Body of pancreas (tissue), 4 donors: Measurements from ENCODE around the gene LIPM. TPM values are rescaled to one million over a fixed set of nuclear protein-coding genes. Genes with fewer than 3 reads are reported as not detected.

Source experiments
- ATAC-seq: fragments of 150-250 bp; one replicate; pipeline ENCODE4 v1.9.1; 2016
- DNase-seq, 4 donors: peaks; one replicate each; pipeline ENCODE4 v3.0.0-alpha.2; 2019
- H3K27ac ChIP-seq, 4 donors: fragments of 200-600 bp; sonication (generic); 1 replicate in 3 of 4; 2 replicates in 1 of 4; pipeline versions ENCODE4 v1.5.1 to v1.6.1; 2016 to 2019; ENCODE audit warnings: mild to moderate bottlenecking in 1 of 4, mixed read lengths in 1 of 4, moderate library complexity in 1 of 4
- H3K27me3 ChIP-seq, 2 donors: fragments of 200-600 bp; sonication (generic); one replicate each; pipeline ENCODE4 v1.6.0; 2016; ENCODE audit warnings: mild to moderate bottlenecking in 1 of 2
- H3K36me3 ChIP-seq, 2 donors: fragments of 200-600 bp; sonication (generic); replicated peaks in 1 of 2; 2 replicates each; pipeline ENCODE4 v1.5.1; 2016; ENCODE audit warnings: low read depth in 2 of 2; ENCODE audit not compliant: insufficient read depth in 1 of 2
- H3K4me1 ChIP-seq: fragments of 200-600 bp; sonication (generic); one replicate; pipeline ENCODE4 v1.6.0; 2016
- H3K4me3 ChIP-seq, 2 donors: fragments of 200-600 bp; sonication (generic); 1 replicate in 1 of 2; 2 replicates in 1 of 2; pipeline ENCODE4 v1.5.1; 2016 to 2019
- H3K9me3 ChIP-seq, 3 donors: fragments of 200-600 bp; sonication (generic); 1 replicate in 2 of 3; 2 replicates in 1 of 3; pipeline ENCODE4 v1.5.1; 2016
- POLR2A ChIP-seq, 3 donors: fragments of 450-650 bp; IDR thresholded peaks; one replicate each; pipeline ENCODE4 v1.6.1; 2016; ENCODE audit warnings: antibody characterized with exemption in 3 of 3, mild to moderate bottlenecking in 2 of 3
- WGBS, 2 donors: methylation state at CpG; one replicate each; pipeline ENCODE4 v1.1.5; 2017; 5-methylcytosine and 5-hydroxymethylcytosine counted together
- intact Hi-C: fragments of 100-400 bp; cut with DNase I; formaldehyde crosslinking; loops from one replicate; pipeline ENCODE4 v1.15.1; 2023
- total RNA-seq, 2 donors: library from RNA; depleted of rRNA; stranded (reverse); fragments of >200 nt; gene quantifications; one replicate each; pipeline ENCODE4 v1.1.0, GENCODE V29; 2016
- TF ChIP-seq, protein P1 (sequence below), 7 experiments: fragments of 450-650 bp in 4 of 7; fragments of 200-600 bp in 3 of 7; sonication (generic) in 3 of 7; IDR thresholded peaks; one replicate each; pipeline ENCODE4 v1.5.1; 2016 to 2019; ENCODE audit warnings: antibody characterized with exemption in 7 of 7

The LIPM gene
- total RNA-seq, 2 donors from 2014 or later: not detected

DNA sequence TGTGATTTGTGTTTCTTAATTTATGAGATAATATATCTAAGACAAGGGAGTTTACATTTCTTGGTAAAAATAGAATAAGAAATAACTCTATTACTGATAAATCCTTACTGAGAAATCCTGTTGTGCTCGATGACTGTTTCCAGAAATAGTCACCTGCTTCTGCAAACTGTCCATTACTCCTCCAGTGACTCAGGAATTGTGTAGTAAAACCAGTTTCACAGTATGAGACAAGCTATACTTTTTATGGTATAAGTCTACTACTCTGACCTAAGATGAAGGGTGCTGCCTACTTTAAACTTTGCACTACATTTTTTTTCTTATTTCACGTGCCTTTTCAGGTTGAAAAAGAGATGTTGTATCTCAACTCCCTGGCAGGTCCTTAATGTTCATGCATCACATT, 56.0 kb downstream of the LIPM start:
- Histone ChIP-seq H3K4me1 (peaks cover 6% of the 10 kb centered on the region), H3K36me3 (no peaks in the 10 kb centered on the region), H3K27me3 (no peaks in the 10 kb centered on the region), H3K4me3 (no peak overlapping the region), H3K27ac (no peak overlapping the region), H3K9me3 (no peaks in the 10 kb centered on the region)
- ATAC-seq: no peak
- TF ChIP-seq, protein P1, sequence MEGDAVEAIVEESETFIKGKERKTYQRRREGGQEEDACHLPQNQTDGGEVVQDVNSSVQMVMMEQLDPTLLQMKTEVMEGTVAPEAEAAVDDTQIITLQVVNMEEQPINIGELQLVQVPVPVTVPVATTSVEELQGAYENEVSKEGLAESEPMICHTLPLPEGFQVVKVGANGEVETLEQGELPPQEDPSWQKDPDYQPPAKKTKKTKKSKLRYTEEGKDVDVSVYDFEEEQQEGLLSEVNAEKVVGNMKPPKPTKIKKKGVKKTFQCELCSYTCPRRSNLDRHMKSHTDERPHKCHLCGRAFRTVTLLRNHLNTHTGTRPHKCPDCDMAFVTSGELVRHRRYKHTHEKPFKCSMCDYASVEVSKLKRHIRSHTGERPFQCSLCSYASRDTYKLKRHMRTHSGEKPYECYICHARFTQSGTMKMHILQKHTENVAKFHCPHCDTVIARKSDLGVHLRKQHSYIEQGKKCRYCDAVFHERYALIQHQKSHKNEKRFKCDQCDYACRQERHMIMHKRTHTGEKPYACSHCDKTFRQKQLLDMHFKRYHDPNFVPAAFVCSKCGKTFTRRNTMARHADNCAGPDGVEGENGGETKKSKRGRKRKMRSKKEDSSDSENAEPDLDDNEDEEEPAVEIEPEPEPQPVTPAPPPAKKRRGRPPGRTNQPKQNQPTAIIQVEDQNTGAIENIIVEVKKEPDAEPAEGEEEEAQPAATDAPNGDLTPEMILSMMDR (IDR thresholded peaks at IDR 0.05): no peak
- no peak for TF ChIP-seq POLR2A (IDR thresholded peaks at IDR 0.05)
- WGBS, 2 donors: 51 to 53% methylated on average over 2 of the region's 2 CpGs
- intact Hi-C loops: no loop called here
- no peak for DNase-seq

DNA sequence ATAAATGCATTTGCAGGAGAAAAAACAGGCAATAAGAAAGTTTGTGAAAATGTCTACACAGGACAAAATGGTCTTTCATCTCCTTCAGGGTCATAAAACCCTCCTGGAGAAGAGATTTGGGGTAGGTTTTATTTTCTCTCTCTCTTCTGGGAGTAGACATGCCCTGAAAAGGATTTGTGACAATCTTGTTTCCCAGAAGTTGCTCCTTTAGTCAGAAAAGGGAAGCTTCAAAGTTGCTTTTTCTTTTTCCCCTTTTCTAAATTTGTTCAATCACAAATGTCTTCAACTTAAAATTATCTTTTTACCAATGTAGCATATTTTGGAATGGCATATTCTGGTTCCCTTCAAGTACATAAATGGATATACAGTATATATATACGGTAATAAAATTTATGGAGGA, 58.5 kb downstream of the LIPM start:
- Histone ChIP-seq H3K36me3 (no peaks in the 10 kb centered on the region), H3K4me3 (no peak overlapping the region), H3K27ac (no peak overlapping the region), H3K27me3 (no peaks in the 10 kb centered on the region), H3K9me3 (no peaks in the 10 kb centered on the region), H3K4me1 (no peaks in the 10 kb centered on the region)
- TF ChIP-seq POLR2A (IDR thresholded peaks at IDR 0.05): no peak
- TF ChIP-seq, protein P1 (IDR thresholded peaks at IDR 0.05): no peak
- DNase-seq: no peak
- ATAC-seq: no peak
- intact Hi-C loops: no loop called here
- WGBS, 2 donors: 0 to 81% methylated on average over 1 of the region's 1 CpG

DNA sequence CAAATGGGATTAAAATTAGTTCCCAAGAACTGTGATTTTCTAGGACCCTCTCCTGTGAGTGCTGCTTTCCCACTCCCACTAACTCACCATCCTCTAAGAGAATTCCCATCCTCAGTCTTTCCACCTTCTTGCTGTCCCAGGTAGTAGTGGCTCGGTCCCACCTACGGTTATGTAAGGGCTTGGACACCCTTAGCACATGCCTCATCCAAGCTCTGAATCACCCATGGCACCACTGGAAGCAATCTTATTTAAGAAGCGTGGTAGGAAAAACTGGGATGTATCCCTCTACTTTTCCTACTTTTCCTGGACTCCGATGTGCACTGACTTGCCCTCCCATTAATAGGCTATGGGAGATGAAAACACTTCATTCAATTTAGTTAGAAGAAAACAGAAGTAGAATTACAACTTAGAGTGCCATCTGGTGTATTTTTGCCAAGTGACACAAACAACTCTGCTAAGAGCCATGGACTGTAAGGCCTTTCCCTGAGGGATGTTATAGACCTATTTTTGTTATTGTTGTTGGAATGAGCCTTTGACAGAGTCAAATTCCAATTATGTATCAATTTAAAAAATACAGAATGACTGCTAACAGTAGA, 62.8 kb downstream of the LIPM start:
- no peak overlapping the region for H3K27ac ChIP-seq
- ATAC-seq: peak; percentile 40
- H3K36me3 ChIP-seq: no peaks in the 10 kb centered on the region
- no peak for TF ChIP-seq POLR2A (IDR thresholded peaks at IDR 0.05)
- TF ChIP-seq, protein P1 (IDR thresholded peaks at IDR 0.05): peak in 6 of 7 experiments; percentile 8 to 65 (median 40)
- intact Hi-C loops: no loop called here
- H3K9me3 ChIP-seq: no peaks in the 10 kb centered on the region
- H3K27me3 ChIP-seq: no peaks in the 10 kb centered on the region
- peak in 1 of 4 donors; percentile 18 for DNase-seq
- 76 to 84% methylated on average over 4 of the region's 4 CpGs for WGBS, 2 donors
- no peak overlapping the region for H3K4me3 ChIP-seq
- H3K4me1 ChIP-seq: no peaks in the 10 kb centered on the region

DNA sequence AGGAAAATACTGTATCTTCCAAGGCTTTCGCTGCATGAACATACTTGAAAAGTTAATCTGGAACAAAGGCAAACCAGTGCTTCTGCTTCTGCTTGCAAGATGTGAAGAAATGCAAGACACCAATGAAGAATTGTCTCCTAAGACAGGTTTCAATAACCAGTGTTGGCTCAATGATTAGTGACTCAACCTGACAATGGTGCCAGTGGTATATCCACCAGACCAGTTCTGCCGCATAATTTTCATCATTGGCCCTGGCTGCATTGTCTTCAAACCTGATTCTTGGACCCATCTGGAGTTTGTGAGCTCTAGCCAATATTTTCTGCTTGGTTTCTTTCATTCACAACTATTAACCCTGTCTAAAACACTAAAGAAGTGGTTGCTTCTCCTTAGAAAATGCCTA, 63.9 kb downstream of the LIPM start:
- no peak for DNase-seq
- Histone ChIP-seq H3K27me3 (no peaks in the 10 kb centered on the region), H3K36me3 (no peaks in the 10 kb centered on the region), H3K9me3 (no peaks in the 10 kb centered on the region), H3K4me3 (no peak overlapping the region), H3K4me1 (no peaks in the 10 kb centered on the region), H3K27ac (no peak overlapping the region)
- ATAC-seq: no peak
- intact Hi-C loops: no loop called here
- WGBS, 2 donors: 82 to 88% methylated on average over 2 of the region's 2 CpGs
- no peak for TF ChIP-seq POLR2A (IDR thresholded peaks at IDR 0.05)
- TF ChIP-seq, protein P1 (IDR thresholded peaks at IDR 0.05): no peak

DNA sequence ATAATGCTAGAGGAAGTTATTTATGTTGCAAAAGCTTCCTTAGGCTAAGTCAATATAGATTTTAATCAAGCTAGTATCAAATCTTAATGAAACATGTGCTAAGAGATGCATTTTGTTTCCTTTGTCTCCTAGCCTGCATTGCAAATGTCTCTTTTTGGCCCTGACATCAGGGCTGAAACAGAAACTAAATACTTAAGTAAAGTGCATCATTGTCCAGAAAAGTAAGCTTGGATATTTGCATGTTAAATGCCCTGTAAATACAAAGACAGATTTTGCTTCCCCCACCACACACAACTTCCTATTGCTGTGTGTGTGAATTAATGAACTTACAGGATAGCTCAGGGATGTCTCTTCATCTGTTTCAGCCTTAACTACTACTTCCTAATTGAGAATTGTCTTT, 67.6 kb downstream of the LIPM start:
- H3K4me1 ChIP-seq: no peaks in the 10 kb centered on the region
- DNase-seq: no peak
- intact Hi-C loops: no loop called here
- no peaks in the 10 kb centered on the region for H3K36me3 ChIP-seq
- H3K4me3 ChIP-seq: no peak overlapping the region
- TF ChIP-seq, protein P1 (IDR thresholded peaks at IDR 0.05): no peak
- TF ChIP-seq POLR2A (IDR thresholded peaks at IDR 0.05): no peak
- no peak overlapping the region for H3K27ac ChIP-seq
- ATAC-seq: no peak
- no peaks in the 10 kb centered on the region for H3K27me3 ChIP-seq
- H3K9me3 ChIP-seq: no peaks in the 10 kb centered on the region
